Measurements from ENCODE around the gene RAB3GAP1.
"Not testable (repeated sequence)": the region's sequence is repeated elsewhere in the genome, so short reads cannot be mapped to it uniquely, and the experiment has no call there.

RAB3GAP1 gene

GRCh38 chr2:135052997-135053474 is 944 bp downstream of the RAB3GAP1 start:
- DNase-seq = peak in 1 of 56 donors; percentile 0

- no peak for DNase-seq
These were observed 3.2 kb downstream of the RAB3GAP1 start for GRCh38 chr2:135055182-135055786.

GRCh38 chr2:135056790-135057189 is 4.7 kb downstream of the RAB3GAP1 start:
- no peak for DNase-seq

- DNase-seq = no peak
These were observed 7.5 kb downstream of the RAB3GAP1 start for GRCh38 chr2:135059577-135059976.

GRCh38 chr2:135063210-135063609 is 11.1 kb downstream of the RAB3GAP1 start:
- DNase-seq = no peak

- no peak for DNase-seq
These were observed 12.1 kb downstream of the RAB3GAP1 start for GRCh38 chr2:135064149-135064548.

GRCh38 chr2:135066710-135067109 is 14.6 kb downstream of the RAB3GAP1 start:
- DNase-seq = no peak

GRCh38 chr2:135072125-135072997 is 20.3 kb downstream of the RAB3GAP1 start:
- no peak for DNase-seq

GRCh38 chr2:135074216-135074615 is 22.1 kb downstream of the RAB3GAP1 start:
- no peak for DNase-seq

GRCh38 chr2:135076556-135076955 is 24.5 kb downstream of the RAB3GAP1 start:
- DNase-seq = no peak

GRCh38 chr2:135078417-135078816 is 26.3 kb downstream of the RAB3GAP1 start:
- no peak for DNase-seq

- DNase-seq = no peak
These were observed 34.1 kb downstream of the RAB3GAP1 start for GRCh38 chr2:135086222-135086621.

- not testable (repeated sequence) for DNase-seq
These were observed 37.5 kb downstream of the RAB3GAP1 start for GRCh38 chr2:135089597-135089996.

GRCh38 chr2:135091681-135092080 is 39.6 kb downstream of the RAB3GAP1 start:
- no peak for DNase-seq

GRCh38 chr2:135093193-135093592 is 41.1 kb downstream of the RAB3GAP1 start:
- no peak for DNase-seq

GRCh38 chr2:135093670-135094330 is 41.7 kb downstream of the RAB3GAP1 start:
- no peak for DNase-seq

- no peak for DNase-seq
These were observed 42.4 kb downstream of the RAB3GAP1 start for GRCh38 chr2:135094508-135094907.

- DNase-seq = no peak
These were observed 43.5 kb downstream of the RAB3GAP1 start for GRCh38 chr2:135095591-135095990.

- no peak for DNase-seq
These were observed 44.8 kb downstream of the RAB3GAP1 start for GRCh38 chr2:135096665-135097446.

GRCh38 chr2:135097532-135098231 is 45.6 kb downstream of the RAB3GAP1 start:
- no peak for DNase-seq
